GM23338 (cell line): ENCODE results near the gene MAST2. TPM values are rescaled to one million over a fixed set of nuclear protein-coding genes. Genes with fewer than 3 reads are reported as not detected.

Source experiments
- ATAC-seq: fragments of 200-7000 bp; cut with Tn5 transposase; 3 replicates; pipeline ENCODE4 v1.9.1; 2020
- DNase-seq: peaks from one replicate; pipeline ENCODE4 v3.0.0-alpha.2; 2015; ENCODE audit warnings: low spot score
- H2AFZ ChIP-seq: fragments of 200-600 bp; sonication (generic); 2 replicates; pipeline ENCODE4 v1.8.0; 2016; ENCODE audit warnings: antibody characterized with exemption, mild to moderate bottlenecking, moderate library complexity
- H3F3A ChIP-seq: fragments of 200-600 bp; sonication (generic); replicated peaks from 2 replicates; pipeline ENCODE4 v1.8.0; 2017; ENCODE audit warnings: antibody characterized with exemption, mixed run types, low read depth
- H3K27ac ChIP-seq: fragments of 200-600 bp; sonication (generic); 2 replicates; pipeline ENCODE4 v1.6.1; 2016; ENCODE audit warnings: low read depth
- H3K27me3 ChIP-seq: fragments of 200-600 bp; sonication (generic); 2 replicates; pipeline ENCODE4 v1.8.0; 2016; ENCODE audit warnings: mild to moderate bottlenecking, mixed run types, moderate library complexity; ENCODE audit not compliant: insufficient read depth
- H3K36me3 ChIP-seq: fragments of 200-600 bp; sonication (generic); 2 replicates; pipeline ENCODE4 v1.8.0; 2016; ENCODE audit warnings: mild to moderate bottlenecking; ENCODE audit not compliant: insufficient read depth
- H3K4me1 ChIP-seq: fragments of 200-600 bp; sonication (generic); 2 replicates; pipeline ENCODE4 v1.8.0; 2016; ENCODE audit warnings: mild to moderate bottlenecking, moderate library complexity; ENCODE audit not compliant: insufficient read depth
- H3K4me2 ChIP-seq: fragments of 200-600 bp; sonication (generic); 2 replicates; pipeline ENCODE4 v1.7.1; 2017; ENCODE audit warnings: mixed run types
- H3K4me3 ChIP-seq: fragments of 200-600 bp; sonication (generic); 2 replicates; pipeline ENCODE4 v1.6.1; 2016; ENCODE audit warnings: mixed run types
- H3K79me2 ChIP-seq: fragments of 200-600 bp; sonication (generic); replicated peaks from 2 replicates; pipeline ENCODE4 v1.8.0; 2017; ENCODE audit warnings: mild to moderate bottlenecking; ENCODE audit not compliant: insufficient read depth
- H3K9me2 ChIP-seq: fragments of 200-600 bp; sonication (generic); 2 replicates; pipeline ENCODE4 v1.8.0; 2017; ENCODE audit not compliant: insufficient read depth
- H4K20me1 ChIP-seq: fragments of 200-600 bp; sonication (generic); replicated peaks from 2 replicates; pipeline ENCODE4 v1.8.0; 2017; ENCODE audit warnings: mild to moderate bottlenecking; ENCODE audit not compliant: insufficient read depth
- H3K27ac Mint-ChIP-seq: 2 replicates; pipeline ENCODE4 v1.8.0; 2020; ENCODE audit warnings: inconsistent platforms, mild to moderate bottlenecking, moderate library complexity, mixed read lengths
- H3K27me3 Mint-ChIP-seq: 3 replicates; pipeline ENCODE4 v1.8.0; 2022; ENCODE audit warnings: low read depth, mild to moderate bottlenecking, moderate library complexity, mixed read lengths, inconsistent platforms; ENCODE audit not compliant: insufficient read depth, poor library complexity
- H3K36me3 Mint-ChIP-seq: 3 replicates; pipeline ENCODE4 v1.8.0; 2021; ENCODE audit warnings: low read depth, mild to moderate bottlenecking, inconsistent platforms, moderate library complexity, mixed read lengths
- H3K4me1 Mint-ChIP-seq: 3 replicates; pipeline ENCODE4 v1.8.0; 2020; ENCODE audit warnings: mild to moderate bottlenecking, inconsistent platforms, mixed read lengths
- H3K4me3 Mint-ChIP-seq: 3 replicates; pipeline ENCODE4 v1.8.0; 2021; ENCODE audit warnings: moderate library complexity, mild to moderate bottlenecking, inconsistent platforms, mixed read lengths
- H3K9me3 Mint-ChIP-seq: 3 replicates; pipeline ENCODE4 v1.8.0; 2020; ENCODE audit warnings: moderate library complexity, mild to moderate bottlenecking, inconsistent platforms, mixed read lengths
- EZH2 ChIP-seq: fragments of 200-600 bp; sonication (generic); IDR thresholded peaks from one replicate; pipeline ENCODE4 v1.8.0; 2017; ENCODE audit warnings: antibody characterized with exemption, mild to moderate bottlenecking, low read depth; ENCODE audit not compliant: unreplicated experiment
- EZH2phosphoT487 ChIP-seq: fragments of 200-600 bp; sonication (generic); IDR thresholded peaks from one replicate; pipeline ENCODE4 v1.8.1; 2018; ENCODE audit warnings: antibody characterized with exemption; ENCODE audit not compliant: unreplicated experiment
- JUNB ChIP-seq: IDR thresholded peaks from one replicate; pipeline ENCODE4 v1.6.1; 2016; ENCODE audit warnings: antibody characterized with exemption; ENCODE audit not compliant: unreplicated experiment
- NANOG ChIP-seq: IDR thresholded peaks from 2 replicates; pipeline ENCODE4 v1.6.1; 2016; ENCODE audit warnings: antibody characterized with exemption, borderline replicate concordance
- POLR2AphosphoS5 ChIP-seq: IDR thresholded peaks from 2 replicates; pipeline ENCODE4 v1.6.1; 2016; ENCODE audit warnings: antibody characterized with exemption, low read depth
- STAT1 ChIP-seq: IDR thresholded peaks from one replicate; pipeline ENCODE4 v1.6.1; 2016; ENCODE audit warnings: antibody characterized with exemption; ENCODE audit not compliant: unreplicated experiment
- ZNF114 ChIP-seq: fragments of 250-450 bp; sonication (Bioruptor Pico); IDR thresholded peaks from 2 replicates; pipeline ENCODE4 v1.5.0; 2020; ENCODE audit warnings: mild to moderate bottlenecking, moderate library complexity
- ZNF331 ChIP-seq: fragments of 250-450 bp; sonication (Bioruptor Pico); IDR thresholded peaks from 2 replicates; pipeline ENCODE4 v1.5.0; 2020; ENCODE audit warnings: low read depth, mild to moderate bottlenecking, moderate library complexity
- polyA plus RNA-seq: library from polyadenylated mRNA; unstranded; fragments of >200 nt; fragmentation: Nextera tagmentation; extraction: Ambion mirVana; gene quantifications from 2 replicates; pipeline ENCODE4 v1.2.1, GENCODE V29; 2016
- total RNA-seq: library from RNA; depleted of rRNA; stranded (reverse); fragments of >200 nt; shearing (Covaris generic); gene quantifications from 2 replicates; pipeline ENCODE4 v1.2.3, GENCODE V29; 2014
- TF ChIP-seq, protein P1 (sequence below): IDR thresholded peaks from 2 replicates; pipeline ENCODE4 v1.6.1; 2016; ENCODE audit warnings: antibody characterized with exemption
- TF ChIP-seq, protein P2 (sequence below): IDR thresholded peaks from one replicate; pipeline ENCODE4 v1.6.1; 2018; ENCODE audit warnings: antibody characterized with exemption; ENCODE audit not compliant: unreplicated experiment

MAST2 gene
- total and polyA plus RNA-seq, 2 experiments from 2014 or later: 11.5 to 57.7 TPM

DNA sequence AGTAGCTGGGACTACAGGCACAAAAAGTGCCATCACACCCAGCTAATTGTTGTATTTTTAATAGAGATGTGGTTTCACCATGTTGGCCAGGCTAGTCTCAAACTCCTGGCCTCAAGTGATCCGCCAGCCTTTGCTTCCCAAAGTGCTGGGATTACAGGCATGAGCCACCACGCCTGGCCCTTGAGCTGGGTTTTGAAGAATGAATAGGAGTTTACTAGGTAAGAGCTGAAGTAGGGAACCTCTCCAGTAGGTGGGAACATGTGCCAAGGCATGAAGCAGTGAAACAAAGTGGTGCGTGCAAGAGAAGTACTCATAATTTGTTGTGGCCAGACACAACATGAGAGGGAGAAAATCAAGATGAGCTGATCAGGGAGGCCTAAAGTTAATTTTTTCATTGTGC, 55.8 kb downstream of the MAST2 start (continued):
- TF ChIP-seq, protein P1, sequence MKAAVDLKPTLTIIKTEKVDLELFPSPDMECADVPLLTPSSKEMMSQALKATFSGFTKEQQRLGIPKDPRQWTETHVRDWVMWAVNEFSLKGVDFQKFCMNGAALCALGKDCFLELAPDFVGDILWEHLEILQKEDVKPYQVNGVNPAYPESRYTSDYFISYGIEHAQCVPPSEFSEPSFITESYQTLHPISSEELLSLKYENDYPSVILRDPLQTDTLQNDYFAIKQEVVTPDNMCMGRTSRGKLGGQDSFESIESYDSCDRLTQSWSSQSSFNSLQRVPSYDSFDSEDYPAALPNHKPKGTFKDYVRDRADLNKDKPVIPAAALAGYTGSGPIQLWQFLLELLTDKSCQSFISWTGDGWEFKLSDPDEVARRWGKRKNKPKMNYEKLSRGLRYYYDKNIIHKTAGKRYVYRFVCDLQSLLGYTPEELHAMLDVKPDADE: no peak
- no peak for TF ChIP-seq STAT1
- no peak for TF ChIP-seq NANOG

DNA sequence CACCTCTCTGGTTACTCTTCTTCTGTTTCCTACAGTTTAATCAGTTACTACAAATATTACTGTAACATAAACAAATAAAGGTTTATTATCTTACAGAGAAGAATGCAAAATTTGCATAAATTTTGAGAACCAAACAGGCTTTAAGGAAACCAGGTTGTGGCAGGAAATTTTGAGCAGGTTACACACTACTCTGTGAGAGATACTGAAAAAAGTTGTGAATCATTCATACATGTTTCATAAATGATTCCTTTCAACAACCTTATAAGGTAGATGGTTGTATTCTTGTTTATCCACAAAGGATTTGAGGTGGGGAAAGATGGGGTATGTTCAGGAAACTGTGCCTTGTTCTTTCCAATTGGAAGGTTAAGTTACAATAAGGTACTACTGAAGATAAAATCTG, 58.6 kb downstream of the MAST2 start:
- Mint-ChIP-seq H3K4me3 (no peak overlapping the region), H3K4me1 (peaks cover 14% of the 10 kb centered on the region; the same call in 2 of the 3 replicates), H3K27me3 (no peaks in the 10 kb centered on the region), H3K9me3 (peaks cover 3% of the 10 kb centered on the region; the same call in 2 of the 3 replicates), H3K27ac (no peak overlapping the region; the same call in 1 of the 2 replicates), H3K36me3 (peaks cover 3% of the 10 kb centered on the region; the same call in 2 of the 3 replicates)
- TF ChIP-seq, protein P1: no peak
- TF ChIP-seq EZH2 (no peak), EZH2phosphoT487 (no peak), POLR2AphosphoS5 (no peak), STAT1 (no peak), ZNF331 (CRISPR knock-in tag) (no peak), ZNF114 (CRISPR knock-in tag) (no peak), JUNB (no peak)
- TF ChIP-seq, protein P2, sequence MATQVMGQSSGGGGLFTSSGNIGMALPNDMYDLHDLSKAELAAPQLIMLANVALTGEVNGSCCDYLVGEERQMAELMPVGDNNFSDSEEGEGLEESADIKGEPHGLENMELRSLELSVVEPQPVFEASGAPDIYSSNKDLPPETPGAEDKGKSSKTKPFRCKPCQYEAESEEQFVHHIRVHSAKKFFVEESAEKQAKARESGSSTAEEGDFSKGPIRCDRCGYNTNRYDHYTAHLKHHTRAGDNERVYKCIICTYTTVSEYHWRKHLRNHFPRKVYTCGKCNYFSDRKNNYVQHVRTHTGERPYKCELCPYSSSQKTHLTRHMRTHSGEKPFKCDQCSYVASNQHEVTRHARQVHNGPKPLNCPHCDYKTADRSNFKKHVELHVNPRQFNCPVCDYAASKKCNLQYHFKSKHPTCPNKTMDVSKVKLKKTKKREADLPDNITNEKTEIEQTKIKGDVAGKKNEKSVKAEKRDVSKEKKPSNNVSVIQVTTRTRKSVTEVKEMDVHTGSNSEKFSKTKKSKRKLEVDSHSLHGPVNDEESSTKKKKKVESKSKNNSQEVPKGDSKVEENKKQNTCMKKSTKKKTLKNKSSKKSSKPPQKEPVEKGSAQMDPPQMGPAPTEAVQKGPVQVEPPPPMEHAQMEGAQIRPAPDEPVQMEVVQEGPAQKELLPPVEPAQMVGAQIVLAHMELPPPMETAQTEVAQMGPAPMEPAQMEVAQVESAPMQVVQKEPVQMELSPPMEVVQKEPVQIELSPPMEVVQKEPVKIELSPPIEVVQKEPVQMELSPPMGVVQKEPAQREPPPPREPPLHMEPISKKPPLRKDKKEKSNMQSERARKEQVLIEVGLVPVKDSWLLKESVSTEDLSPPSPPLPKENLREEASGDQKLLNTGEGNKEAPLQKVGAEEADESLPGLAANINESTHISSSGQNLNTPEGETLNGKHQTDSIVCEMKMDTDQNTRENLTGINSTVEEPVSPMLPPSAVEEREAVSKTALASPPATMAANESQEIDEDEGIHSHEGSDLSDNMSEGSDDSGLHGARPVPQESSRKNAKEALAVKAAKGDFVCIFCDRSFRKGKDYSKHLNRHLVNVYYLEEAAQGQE: no peak
- peaks cover 69% of the 10 kb centered on the region for H3K79me2 ChIP-seq
- no peaks in the 10 kb centered on the region for H3K36me3 ChIP-seq
- H3K27ac ChIP-seq: no peak overlapping the region
- no peak overlapping the region for H3K4me3 ChIP-seq
- peaks cover 2% of the 10 kb centered on the region; the same call in 1 of the 2 replicates for H4K20me1 ChIP-seq
- no peaks in the 10 kb centered on the region for H3K27me3 ChIP-seq
- H3K4me2 ChIP-seq: no peak overlapping the region
- no peaks in the 10 kb centered on the region for H3F3A ChIP-seq
- no peak overlapping the region for H2AFZ ChIP-seq
- H3K4me1 ChIP-seq: peaks cover 4% of the 10 kb centered on the region; the same call in 1 of the 2 replicates
- DNase-seq (no peak), ATAC-seq (no peak)
- H3K9me2 ChIP-seq: no peaks in the 10 kb centered on the region
